Kidney (tissue), 14 donors: ENCODE measurements around the gene MZB1. TPM values are rescaled to one million over a fixed set of nuclear protein-coding genes. Genes with fewer than 3 reads are reported as not detected.

Experiments used
- DNase-seq, 5 donors: peaks; one replicate each; pipeline ENCODE4 v3.0.0-alpha.2; 2013 to 2020
- FAIRE-seq: peaks from 2 replicates; lab custom pipeline; 2012; peaks lifted over from hg19 to GRCh38; lab: Jason Lieb, UNC
- H3K27ac ChIP-seq, 2 donors: one replicate each; pipeline ENCODE4 v1.7.0; 2013; ENCODE audit warnings: low read depth in 2 of 2, low read length in 2 of 2, inconsistent platforms in 1 of 2
- H3K27me3 ChIP-seq: one replicate; pipeline ENCODE4 v1.7.1; 2013; ENCODE audit warnings: low read length, inconsistent platforms; ENCODE audit not compliant: control insufficient read depth, insufficient read depth
- H3K36me3 ChIP-seq, 3 donors: one replicate each; pipeline versions ENCODE4 v1.7.0 to v1.7.1; 2013; ENCODE audit warnings: low read length in 3 of 3, control low read depth in 1 of 3, inconsistent platforms in 1 of 3; ENCODE audit not compliant: insufficient read depth in 3 of 3, control insufficient read depth in 2 of 3
- H3K4me1 ChIP-seq, 3 donors: one replicate each; pipeline versions ENCODE4 v1.7.0 to v1.7.1; 2013; ENCODE audit warnings: low read length in 3 of 3, inconsistent platforms in 1 of 3, low read depth in 1 of 3; ENCODE audit not compliant: control insufficient read depth in 2 of 3, insufficient read depth in 2 of 3
- H3K4me3 ChIP-seq, 3 donors: one replicate each; pipeline versions ENCODE4 v1.7.0 to v1.8.1; 2013; ENCODE audit warnings: low read length in 3 of 3, control low read depth in 1 of 3, inconsistent platforms in 1 of 3
- H3K9ac ChIP-seq, 3 donors: one replicate each; pipeline versions ENCODE4 v1.7.0 to v1.7.1; 2013; ENCODE audit warnings: low read length in 3 of 3, control low read depth in 1 of 3, inconsistent platforms in 1 of 3
- H3K9me3 ChIP-seq, 3 donors: one replicate each; pipeline versions ENCODE4 v1.7.0 to v1.7.1; 2013; ENCODE audit warnings: low read length in 3 of 3, control low read depth in 1 of 3, inconsistent platforms in 1 of 3; ENCODE audit not compliant: control insufficient read depth in 2 of 3, insufficient read depth in 1 of 3
- CTCF ChIP-seq: IDR thresholded peaks from 3 replicates; pipeline ENCODE4 v1.5.1; 2012; ENCODE audit warnings: mild to moderate bottlenecking, moderate library complexity, borderline replicate concordance; ENCODE audit not compliant: insufficient read depth; ENCODE audit errors: extremely low read depth
- intact Hi-C: fragments of 100-400 bp; cut with DNase I; formaldehyde crosslinking; loops from one replicate; pipeline ENCODE4 v1.11.1; 2022
- polyA plus RNA-seq: library from polyadenylated mRNA; stranded (reverse); fragments of 350-450 nt; fragmentation: Illumina TruSeq; extraction: RNeasy Lipid Tissue Mini Kit (QIAGEN cat#74804); gene quantifications from one replicate; pipeline ENCODE4 v1.2.3, GENCODE V29; 2014; ENCODE audit warnings: low read depth, low replicate concordance; ENCODE audit not compliant: insufficient read depth
- total RNA-seq: library from RNA; stranded (reverse); fragmentation: NEBNext Ultra II Directional; extraction: Animal tissue kit (Norgen Biotek cat#: 25700); gene quantifications from one replicate; pipeline ENCODE4 v1.2.1, GENCODE V29; 2021
- donor health status: control.
- donor health status: control.
- donor health status: control.
- donor health status: control.
- donor health status: control.
- donor health status: DM: yes; HTN: yes; CAD: no.
- donor health status: Normal renal cell carcinoma (clear cell type).

MZB1 gene
- total and polyA plus RNA-seq, 2 donors from 2014 or later, result 1.2 to 49.6 TPM

GRCh38 chr5:139396691-139397090, 7.0 kb upstream of the MZB1 start:
- FAIRE-seq, result no peak
- no peak overlapping the region for H3K27ac ChIP-seq

GRCh38 chr5:139395844-139396640, 6.3 kb upstream of the MZB1 start:
- H3K9ac ChIP-seq, result no peak overlapping the region
- DNase-seq (no peak), FAIRE-seq (no peak)
- H3K4me3 ChIP-seq, result no peak overlapping the region
- H3K9me3 ChIP-seq, result no peaks in the 10 kb centered on the region
- intact Hi-C loops, result no loop called here
- no peak overlapping the region for H3K27ac ChIP-seq
- no peaks in the 10 kb centered on the region for H3K36me3 ChIP-seq
- H3K27me3 ChIP-seq, result peaks cover 8% of the 10 kb centered on the region
- no peak for TF ChIP-seq CTCF
- peaks cover 0 to 14% (median 3%) of the 10 kb centered on the region in 3 donors for H3K4me1 ChIP-seq

More at GRCh38 chr5:139396691-139397090, 7.0 kb upstream of the MZB1 start:
- H3K9me3 ChIP-seq, result no peaks in the 10 kb centered on the region
- no peak for TF ChIP-seq CTCF
- H3K4me1 ChIP-seq, result peaks cover 0 to 14% (median 3%) of the 10 kb centered on the region in 3 donors
- H3K36me3 ChIP-seq, result no peaks in the 10 kb centered on the region
- peaks cover 8% of the 10 kb centered on the region for H3K27me3 ChIP-seq
- peak in 1 of 5 donors; percentile 54 for DNase-seq
- no peak overlapping the region for H3K9ac ChIP-seq
- H3K4me3 ChIP-seq, result no peak overlapping the region
- intact Hi-C loops, result no loop called here

- H3K4me1 ChIP-seq, result peaks cover 0 to 14% (median 3%) of the 10 kb centered on the region in 3 donors
- DNase-seq, result peak in 3 of 5 donors; percentile 35 to 87 (median 57)
- no peaks in the 10 kb centered on the region for H3K9me3 ChIP-seq
- H3K27ac ChIP-seq, result peak within 1 kb of the TSS; percentile 28 to 85
- intact Hi-C loops, result no loop called here
- H3K27me3 ChIP-seq, result peaks cover 8% of the 10 kb centered on the region
- peak within 1 kb of the TSS in 2 of 3 donors; percentile 18 to 59 for H3K4me3 ChIP-seq
- no peaks in the 10 kb centered on the region for H3K36me3 ChIP-seq
- no peak for TF ChIP-seq CTCF
- no peak for FAIRE-seq
- H3K9ac ChIP-seq, result peak within 1 kb of the TSS in 1 of 3 donors; percentile 65
These were observed 5.2 kb upstream of the MZB1 start, which contains the start of gene PROB1 for GRCh38 chr5:139394654-139395566. Gene PROB1, minus strand, starts transcription at chr5:139395104. Its CDS starts 23 bp downstream, at chr5:139395081.
